ENCODE results near the gene MAP2K1. TPM values are rescaled to one million over a fixed set of nuclear protein-coding genes. Genes with fewer than 3 reads are reported as not detected.

MAP2K1 gene
- total RNA-seq, 2 experiments from 2014 or later: 33.8 to 34.7 TPM

DNA sequence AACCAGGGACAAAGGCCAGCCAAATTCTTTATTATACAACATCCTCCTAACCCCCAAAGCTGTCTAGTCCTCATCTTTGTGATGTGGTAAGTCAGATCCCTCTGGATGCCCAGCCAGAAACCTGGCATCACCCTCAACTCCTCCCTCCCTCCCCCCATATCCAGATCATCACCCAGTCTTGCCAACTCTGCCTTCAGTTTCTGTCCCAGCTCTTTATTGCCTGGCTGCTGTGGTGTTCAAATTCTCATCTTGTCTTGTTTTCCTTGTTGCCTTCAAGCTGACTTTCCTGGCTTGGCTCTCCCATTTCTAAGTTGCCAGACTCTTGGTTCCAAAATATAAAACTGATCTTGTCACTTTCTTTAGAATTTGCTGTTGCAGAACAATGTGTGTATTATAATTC, 28.6 kb downstream of the MAP2K1 start:
- H3K4me1 Mint-ChIP-seq (ENCODE audit: low read depth): peaks cover 73% of the 10 kb centered on the region
- peak overlapping the region; percentile 31 for H3K4me3 Mint-ChIP-seq
- Histone ChIP-seq H3K9me3 (ENCODE audit: control insufficient read depth in 1 of 2, insufficient read depth in 1 of 2, low read length in 2 of 2) (peaks cover 0 to 7% of the 10 kb centered on the region in 2 experiments), H3K27ac (ENCODE audit: low read depth in 1 of 2, low read length in 2 of 2) (no peak overlapping the region), H3K36me3 (ENCODE audit: insufficient read depth, low read length) (peaks cover 6% of the 10 kb centered on the region), H3K4me1 (ENCODE audit: insufficient read depth, low read length) (peaks cover 36% of the 10 kb centered on the region), H3K4me3 (ENCODE audit: low read length) (no peak overlapping the region), H3K27me3 (ENCODE audit: control insufficient read depth in 1 of 2, insufficient read depth in 2 of 2, low read length in 2 of 2) (no peaks in the 10 kb centered on the region)
- intact Hi-C loops (cut with DNase I, micrococcal nuclease): loop anchor here in 1 of 2 experiments (5.0 kb wide), 1 partner anchor 47 kb away; no protein-coding TSS in a partner anchor
- no peak overlapping the region for H3K27ac Mint-ChIP-seq
- ATAC-seq (ENCODE audit: poor library complexity): no peak
- CTCF ChIA-PET: interaction anchor here (0.7 to 1.4 kb wide), 3 partner anchors 10 to 29 kb away, joined by 3 to 6 read pairs (median 3); no protein-coding TSS in a partner anchor
- no peak for DNase-seq
- H3K36me3 Mint-ChIP-seq (ENCODE audit: low read depth): peaks cover 22% of the 10 kb centered on the region
- H3K27me3 Mint-ChIP-seq: no peaks in the 10 kb centered on the region
- peaks cover 5% of the 10 kb centered on the region for H3K9me3 Mint-ChIP-seq
- TF ChIP-seq, protein P1, sequence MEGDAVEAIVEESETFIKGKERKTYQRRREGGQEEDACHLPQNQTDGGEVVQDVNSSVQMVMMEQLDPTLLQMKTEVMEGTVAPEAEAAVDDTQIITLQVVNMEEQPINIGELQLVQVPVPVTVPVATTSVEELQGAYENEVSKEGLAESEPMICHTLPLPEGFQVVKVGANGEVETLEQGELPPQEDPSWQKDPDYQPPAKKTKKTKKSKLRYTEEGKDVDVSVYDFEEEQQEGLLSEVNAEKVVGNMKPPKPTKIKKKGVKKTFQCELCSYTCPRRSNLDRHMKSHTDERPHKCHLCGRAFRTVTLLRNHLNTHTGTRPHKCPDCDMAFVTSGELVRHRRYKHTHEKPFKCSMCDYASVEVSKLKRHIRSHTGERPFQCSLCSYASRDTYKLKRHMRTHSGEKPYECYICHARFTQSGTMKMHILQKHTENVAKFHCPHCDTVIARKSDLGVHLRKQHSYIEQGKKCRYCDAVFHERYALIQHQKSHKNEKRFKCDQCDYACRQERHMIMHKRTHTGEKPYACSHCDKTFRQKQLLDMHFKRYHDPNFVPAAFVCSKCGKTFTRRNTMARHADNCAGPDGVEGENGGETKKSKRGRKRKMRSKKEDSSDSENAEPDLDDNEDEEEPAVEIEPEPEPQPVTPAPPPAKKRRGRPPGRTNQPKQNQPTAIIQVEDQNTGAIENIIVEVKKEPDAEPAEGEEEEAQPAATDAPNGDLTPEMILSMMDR (IDR thresholded peaks at IDR 0.05): no peak
- POLR2A ChIA-PET: interaction anchor here (1.6 kb wide), 1 partner anchor 29 kb away, joined by 5 read pairs; the partner anchor contains the start of gene MAP2K1

DNA sequence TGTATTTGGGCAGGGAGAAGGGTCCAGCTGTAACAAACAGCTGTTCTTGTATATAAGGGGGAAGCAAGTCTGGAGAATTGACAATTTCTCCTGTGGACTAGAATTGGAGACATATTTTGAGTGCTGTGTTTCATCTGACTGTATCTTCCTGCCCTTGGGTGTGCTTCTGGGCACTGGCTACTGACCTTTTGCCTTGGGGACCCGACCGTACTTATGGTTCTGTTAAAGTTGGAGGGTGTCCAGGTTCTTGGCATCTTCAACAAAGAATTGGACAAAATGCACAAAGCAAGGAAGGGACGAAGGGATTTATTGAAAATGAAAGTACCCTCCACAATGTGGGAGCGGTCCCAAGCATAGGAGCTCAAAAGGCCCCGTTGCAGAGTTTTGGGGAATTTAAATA, 31.0 kb downstream of the MAP2K1 start:
- ChIA-PET CTCF (no interaction called here), POLR2A (no interaction called here)
- H3K27me3 ChIP-seq (ENCODE audit: control insufficient read depth in 1 of 2, insufficient read depth in 2 of 2, low read length in 2 of 2): no peaks in the 10 kb centered on the region
- Mint-ChIP-seq H3K9me3 (peaks cover 5% of the 10 kb centered on the region), H3K27me3 (no peaks in the 10 kb centered on the region), H3K27ac (no peak overlapping the region), H3K4me1 (ENCODE audit: low read depth) (peaks cover 66% of the 10 kb centered on the region), H3K36me3 (ENCODE audit: low read depth) (peaks cover 22% of the 10 kb centered on the region), H3K4me3 (no peak overlapping the region)
- H3K36me3 ChIP-seq (ENCODE audit: insufficient read depth, low read length): peaks cover 6% of the 10 kb centered on the region
- intact Hi-C loops (cut with DNase I, micrococcal nuclease): loop anchor here in 1 of 2 experiments (5.0 kb wide), 1 partner anchor 45 kb away; no protein-coding TSS in a partner anchor
- peaks cover 20% of the 10 kb centered on the region for H3K4me1 ChIP-seq (ENCODE audit: insufficient read depth, low read length)
- ATAC-seq (ENCODE audit: poor library complexity): no peak
- peaks cover 0 to 7% of the 10 kb centered on the region in 2 experiments for H3K9me3 ChIP-seq (ENCODE audit: control insufficient read depth in 1 of 2, insufficient read depth in 1 of 2, low read length in 2 of 2)
- H3K4me3 ChIP-seq (ENCODE audit: low read length): no peak overlapping the region
- TF ChIP-seq, protein P1 (IDR thresholded peaks at IDR 0.05): no peak
- H3K27ac ChIP-seq (ENCODE audit: low read depth in 1 of 2, low read length in 2 of 2): no peak overlapping the region
- no peak for DNase-seq

DNA sequence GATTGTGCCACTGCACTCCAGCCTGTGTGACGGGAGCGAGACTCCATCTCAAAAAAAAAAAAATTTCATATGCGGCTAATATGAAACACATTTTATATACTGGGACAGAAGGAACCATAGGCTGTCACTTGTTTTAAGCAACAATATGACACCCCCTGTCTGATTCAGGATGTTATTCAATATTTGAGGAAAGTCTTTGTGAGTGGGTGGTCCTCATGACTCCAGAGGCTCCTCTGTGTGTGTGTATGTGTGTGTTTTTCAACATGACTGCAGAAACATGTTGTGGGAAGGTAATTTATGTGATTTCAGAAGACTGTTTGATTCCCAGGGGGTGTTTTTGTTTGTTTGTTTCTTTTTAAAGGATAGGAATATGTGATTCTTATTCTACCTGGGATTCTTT, 32.8 kb downstream of the MAP2K1 start:
- ATAC-seq (ENCODE audit: poor library complexity): no peak
- H3K4me1 ChIP-seq (ENCODE audit: insufficient read depth, low read length): peaks cover 18% of the 10 kb centered on the region
- H3K4me3 ChIP-seq (ENCODE audit: low read length): no peak overlapping the region
- intact Hi-C loops (cut with DNase I, micrococcal nuclease): loop anchor here in 1 of 2 experiments (5.0 kb wide), 1 partner anchor 43 kb away; no protein-coding TSS in a partner anchor
- peaks cover 15% of the 10 kb centered on the region for H3K36me3 Mint-ChIP-seq (ENCODE audit: low read depth)
- H3K9me3 ChIP-seq (ENCODE audit: control insufficient read depth in 1 of 2, insufficient read depth in 1 of 2, low read length in 2 of 2): peaks cover under 1 to 7% of the 10 kb centered on the region in 2 experiments
- H3K9me3 Mint-ChIP-seq: peaks cover 3% of the 10 kb centered on the region
- no peaks in the 10 kb centered on the region for H3K27me3 Mint-ChIP-seq
- peak overlapping the region; percentile 39 for H3K27ac Mint-ChIP-seq
- TF ChIP-seq, protein P1 (IDR thresholded peaks at IDR 0.05): no peak
- H3K27ac ChIP-seq (ENCODE audit: low read depth in 1 of 2, low read length in 2 of 2): no peak overlapping the region
- CTCF ChIA-PET: no interaction called here
- peaks cover under 1% of the 10 kb centered on the region for H3K36me3 ChIP-seq (ENCODE audit: insufficient read depth, low read length)
- DNase-seq: no peak
- no peak overlapping the region for H3K4me3 Mint-ChIP-seq
- H3K4me1 Mint-ChIP-seq (ENCODE audit: low read depth): peaks cover 63% of the 10 kb centered on the region
- POLR2A ChIA-PET: no interaction called here
- no peaks in the 10 kb centered on the region for H3K27me3 ChIP-seq (ENCODE audit: control insufficient read depth in 1 of 2, insufficient read depth in 2 of 2, low read length in 2 of 2)

Data from CD4-positive, alpha-beta T cell (primary cell).